HG03342 (cell line): ENCODE results near the gene ZFYVE26.
"Not testable (repeated sequence)": the region's sequence is repeated elsewhere in the genome, so short reads cannot be mapped to it uniquely, and the experiment has no call there.

ENCODE experiments used
- ATAC-seq: cut with Tn5 transposase; IDR thresholded peaks from one replicate; pipeline ENCODE4 v1.9.1; 2021; ENCODE audit warnings: mild to moderate bottlenecking, moderate library complexity; ENCODE audit not compliant: unreplicated experiment

The ZFYVE26 gene

GRCh38 chr14:67717048-67717447 is 99.3 kb downstream of the ZFYVE26 start:
- no peak for ATAC-seq

GRCh38 chr14:67710209-67710608 is 106.2 kb downstream of the ZFYVE26 start:
- ATAC-seq, result no peak

- not testable (repeated sequence) for ATAC-seq
Measured at GRCh38 chr14:67709796-67710195, 106.6 kb downstream of the ZFYVE26 start.

GRCh38 chr14:67709346-67709745 is 107.0 kb downstream of the ZFYVE26 start:
- not testable (repeated sequence) for ATAC-seq

- ATAC-seq, result no peak
Measured at GRCh38 chr14:67705211-67705610, 111.2 kb downstream of the ZFYVE26 start.

- ATAC-seq, result no peak
Measured at GRCh38 chr14:67704484-67705089, 111.8 kb downstream of the ZFYVE26 start.

GRCh38 chr14:67703997-67704396 is 112.4 kb downstream of the ZFYVE26 start:
- ATAC-seq, result no peak

- not testable (repeated sequence) for ATAC-seq
Measured at GRCh38 chr14:67701492-67701891, 114.9 kb downstream of the ZFYVE26 start, which contains the start of gene RDH12. RDH12 (plus strand) TSS chr14:67701886; CDS start chr14:67722643, 20,757 bp downstream.

GRCh38 chr14:67698179-67698578 is 118.2 kb downstream of the ZFYVE26 start:
- ATAC-seq, result no peak

GRCh38 chr14:67697006-67697405 is 119.4 kb downstream of the ZFYVE26 start:
- no peak for ATAC-seq
